NCI-H2081 (cell line): ENCODE data around the gene ZCWPW1.
"Not testable (repeated sequence)": the region's sequence is repeated elsewhere in the genome, so short reads cannot be mapped to it uniquely, and the experiment has no call there.

Source experiments
- DNase-seq, 2 experiments: peaks; one replicate each; lab custom pipeline; 2025; lab: John Stamatoyannopoulos, UW

ZCWPW1 gene

GRCh38 chr7:100400656-100401055, 27.8 kb downstream of the ZCWPW1 start:
- no peak for DNase-seq

GRCh38 chr7:100400041-100400440, 28.5 kb downstream of the ZCWPW1 start:
- DNase-seq: no peak

GRCh38 chr7:100398239-100398638, 30.3 kb downstream of the ZCWPW1 start:
- DNase-seq: no peak

GRCh38 chr7:100397315-100398081, 31.0 kb downstream of the ZCWPW1 start:
- DNase-seq: no peak

- no peak for DNase-seq
Measured at GRCh38 chr7:100396421-100396982, 32.0 kb downstream of the ZCWPW1 start.

GRCh38 chr7:100394077-100394476, 34.4 kb downstream of the ZCWPW1 start:
- DNase-seq: no peak

- no peak for DNase-seq
Measured at GRCh38 chr7:100393233-100393905, 35.1 kb downstream of the ZCWPW1 start.

- DNase-seq: no peak
Measured at GRCh38 chr7:100390286-100391009, 38.1 kb downstream of the ZCWPW1 start.

- DNase-seq: no peak
Measured at GRCh38 chr7:100389437-100390088, 38.9 kb downstream of the ZCWPW1 start.

GRCh38 chr7:100387695-100388094, 40.8 kb downstream of the ZCWPW1 start:
- no peak for DNase-seq

- no peak for DNase-seq
Measured at GRCh38 chr7:100386940-100387339, 41.6 kb downstream of the ZCWPW1 start.

GRCh38 chr7:100384628-100385294, 43.7 kb downstream of the ZCWPW1 start:
- no peak for DNase-seq

- DNase-seq: not testable (repeated sequence)
Measured at GRCh38 chr7:100382234-100382853, 46.2 kb downstream of the ZCWPW1 start.

GRCh38 chr7:100381531-100382233, 46.8 kb downstream of the ZCWPW1 start:
- not testable (repeated sequence) for DNase-seq

- DNase-seq: no peak
Measured at GRCh38 chr7:100380196-100380595, 48.3 kb downstream of the ZCWPW1 start.

GRCh38 chr7:100378114-100378755, 50.3 kb downstream of the ZCWPW1 start:
- no peak for DNase-seq

- DNase-seq: no peak
Measured at GRCh38 chr7:100376066-100376465, 52.4 kb downstream of the ZCWPW1 start.

- DNase-seq: no peak
Measured at GRCh38 chr7:100374601-100375000, 53.9 kb downstream of the ZCWPW1 start.

GRCh38 chr7:100373870-100374598, 54.5 kb downstream of the ZCWPW1 start:
- DNase-seq: not testable (repeated sequence)
